NCI-H510A (cell line): ENCODE results near the gene LRRC28.
"Not testable (repeated sequence)": the region's sequence is repeated elsewhere in the genome, so short reads cannot be mapped to it uniquely, and the experiment has no call there.

Source experiments
- DNase-seq: peaks from one replicate; lab custom pipeline; 2025; lab: John Stamatoyannopoulos, UW

LRRC28 gene

GRCh38 chr15:99250857-99251841, at the start of gene LRRC28:
Gene LRRC28, plus strand, starts transcription at chr15:99251481. Its CDS starts 4,477 bp downstream, at chr15:99255958.
- DNase-seq: peak; percentile 90

- DNase-seq: no peak
These were observed 49.1 kb upstream of the LRRC28 start for GRCh38 chr15:99202176-99202552.

DNA sequence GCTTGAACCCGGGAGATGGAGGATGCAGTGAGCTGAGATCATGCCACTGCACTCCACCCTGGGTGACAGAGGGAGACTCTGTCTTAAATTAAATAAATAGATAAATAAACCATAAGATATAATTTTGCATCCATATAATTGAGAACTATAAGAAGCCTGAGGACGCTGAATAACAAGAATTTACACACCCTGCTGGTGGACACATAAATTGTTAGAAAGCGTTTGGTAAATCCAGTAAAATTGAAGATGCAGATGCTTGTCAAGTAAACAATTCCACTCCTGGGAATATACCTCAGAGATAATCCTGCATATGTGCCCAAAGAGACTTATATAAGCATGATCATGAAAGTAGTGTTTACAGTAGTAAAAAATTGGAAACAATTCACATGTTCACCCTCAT, 43.6 kb upstream of the LRRC28 start:
- no peak for DNase-seq

GRCh38 chr15:99209326-99209725, 42.0 kb upstream of the LRRC28 start:
- DNase-seq: no peak

GRCh38 chr15:99210334-99210733, 40.9 kb upstream of the LRRC28 start:
- DNase-seq: no peak

DNA sequence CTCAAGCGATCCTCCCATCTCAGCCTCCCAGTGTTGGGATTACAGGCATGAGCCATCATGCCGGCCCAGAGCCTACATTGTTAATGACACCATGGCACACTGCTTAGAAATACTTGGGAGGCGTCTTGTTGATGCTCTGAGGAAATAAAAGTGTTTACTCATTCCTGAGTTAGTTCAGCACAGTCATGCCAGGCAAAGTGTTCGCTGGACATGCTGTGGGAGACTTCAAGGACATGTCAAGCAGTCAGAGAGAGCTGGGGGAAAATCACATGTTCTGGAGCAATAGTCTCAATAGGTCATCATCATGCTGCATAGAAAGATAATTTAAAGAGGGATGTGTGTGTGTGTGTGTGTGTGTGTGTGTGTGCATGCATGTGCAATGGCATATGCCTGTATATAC, 39.4 kb upstream of the LRRC28 start:
- no peak for DNase-seq

- no peak for DNase-seq
These were observed 38.9 kb upstream of the LRRC28 start for GRCh38 chr15:99212406-99212805.

- DNase-seq: peak; percentile 4
These were observed 38.0 kb upstream of the LRRC28 start for GRCh38 chr15:99213187-99213811.

- DNase-seq: no peak
These were observed 26.7 kb upstream of the LRRC28 start for GRCh38 chr15:99224372-99225214.

GRCh38 chr15:99226802-99227201, 24.5 kb upstream of the LRRC28 start:
- DNase-seq: no peak

DNA sequence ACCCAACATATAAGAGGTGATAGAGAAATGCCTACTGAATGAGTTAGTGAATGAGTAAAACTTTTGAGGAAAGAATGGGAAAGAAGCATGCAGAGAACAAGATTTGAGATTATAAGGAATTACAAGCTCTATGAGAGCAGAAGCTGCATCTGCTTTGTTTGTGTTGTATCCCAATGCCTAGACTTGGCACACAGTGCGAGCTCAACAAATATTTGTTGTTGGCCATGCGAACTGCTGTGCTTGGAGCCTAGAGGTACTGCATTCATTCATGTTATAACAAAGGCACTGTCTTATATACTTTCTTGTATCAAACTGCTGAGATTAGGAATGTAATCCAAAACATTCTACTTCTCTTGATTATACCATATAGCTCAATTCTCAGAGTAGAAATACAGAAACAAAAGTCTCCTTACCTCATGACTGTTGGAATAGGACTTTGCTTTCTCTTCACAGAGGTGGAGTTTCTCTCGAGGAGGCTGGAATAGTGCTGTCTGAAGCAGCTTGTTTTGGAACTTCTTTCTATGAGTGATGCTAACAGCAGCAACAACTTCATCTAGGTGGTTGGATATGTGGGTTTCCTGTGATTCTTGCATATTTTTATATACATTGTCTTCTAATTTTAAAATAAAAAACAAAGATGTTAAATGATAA, 23.0 kb upstream of the LRRC28 start:
- DNase-seq: no peak

GRCh38 chr15:99230867-99231266, 20.4 kb upstream of the LRRC28 start:
- DNase-seq: no peak

- no peak for DNase-seq
These were observed 18.5 kb upstream of the LRRC28 start for GRCh38 chr15:99232740-99233139.

- not testable (repeated sequence) for DNase-seq
These were observed 17.1 kb upstream of the LRRC28 start for GRCh38 chr15:99234160-99234559.

GRCh38 chr15:99238849-99239248, 12.4 kb upstream of the LRRC28 start:
- DNase-seq: no peak

DNA sequence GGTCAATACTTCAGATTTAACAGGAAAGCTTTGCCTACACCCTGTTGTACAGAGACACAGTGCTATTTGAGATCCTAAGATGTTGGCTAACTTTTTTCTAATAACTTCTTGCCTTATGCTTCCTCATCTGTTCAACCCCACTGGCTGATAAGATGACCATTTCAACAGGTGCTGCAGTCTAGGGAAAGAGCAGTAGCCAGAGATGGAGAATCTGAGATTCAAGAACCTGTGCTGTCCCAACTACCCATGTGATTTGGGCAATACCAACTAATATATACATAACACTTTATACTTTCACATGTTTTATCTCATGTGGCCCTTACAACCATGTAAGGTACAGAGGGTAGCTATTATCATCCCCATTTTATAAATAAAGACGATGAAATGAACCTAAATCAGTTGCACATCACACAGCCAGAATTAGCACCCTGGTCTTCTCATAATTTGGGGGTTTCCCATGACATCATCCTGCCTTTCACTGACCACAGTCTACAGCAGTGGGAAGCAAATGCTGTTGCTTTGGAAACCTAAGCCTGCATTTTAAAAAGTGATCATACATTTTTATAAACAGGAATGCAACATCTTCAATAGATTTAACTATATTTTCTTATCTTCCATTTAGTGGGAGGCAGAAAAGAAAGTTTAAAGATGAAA, 11.6 kb upstream of the LRRC28 start:
- no peak for DNase-seq

DNA sequence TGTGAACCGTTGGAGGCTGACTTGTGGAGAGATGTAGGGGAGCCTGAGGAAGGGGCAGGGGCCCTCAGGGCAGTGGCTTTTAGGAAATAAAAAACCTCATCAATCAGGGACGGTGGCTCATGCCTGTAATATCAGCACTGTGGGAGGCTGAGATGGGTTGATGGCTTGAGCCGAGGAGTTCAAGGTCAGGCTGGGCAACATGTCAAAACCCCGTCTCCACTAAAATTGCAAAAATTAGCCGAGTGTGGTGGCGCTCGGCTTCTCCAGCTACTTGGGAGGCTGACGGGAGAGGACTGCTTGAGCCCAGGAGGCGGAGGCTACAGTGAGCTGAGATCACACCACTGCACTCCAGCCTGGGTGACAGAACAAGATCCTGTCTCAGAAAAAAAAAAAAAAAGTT, 9.5 kb upstream of the LRRC28 start:
- no peak for DNase-seq

GRCh38 chr15:99244306-99244705, 7.0 kb upstream of the LRRC28 start:
- DNase-seq: no peak

DNA sequence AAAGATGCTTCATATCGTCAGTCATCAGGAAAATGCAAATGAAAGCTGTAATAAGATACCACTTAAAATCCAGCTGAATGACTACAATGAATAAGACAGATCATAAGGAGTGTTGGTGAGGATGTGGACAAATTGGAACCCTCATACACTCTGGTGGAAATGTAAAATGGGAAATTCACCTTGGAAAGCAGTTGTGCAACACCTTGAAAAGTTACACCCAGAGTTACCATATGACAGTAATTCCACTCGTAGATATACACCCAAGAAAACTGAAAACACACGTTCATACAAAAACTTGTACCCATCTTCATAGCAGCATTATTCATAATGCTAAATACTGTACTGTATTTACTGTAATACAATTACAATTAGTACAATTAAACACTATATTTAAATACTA, 4.2 kb upstream of the LRRC28 start:
- DNase-seq: no peak

- DNase-seq: no peak
These were observed 3.1 kb upstream of the LRRC28 start for GRCh38 chr15:99248000-99248715.
